Measurements from ENCODE around the gene ZNF516. TPM values are rescaled to one million over a fixed set of nuclear protein-coding genes. Genes with fewer than 3 reads are reported as not detected.

The ZNF516 gene
- total and polyA plus RNA-seq, 2 of the 13 experiments (the other 11 are each of a cell fraction or from before 2014, with no cell fraction given): 16.6 to 18.7 TPM

- TF ChIP-seq RNF219 (CRISPR knock-in tag; IDR thresholded peaks at IDR 0.05): no peak
- no peak for TF ChIP-seq ZNF572 (CRISPR knock-in tag; IDR thresholded peaks at IDR 0.05)
- no peak for TF ChIP-seq PBX3 (CRISPR knock-in tag; IDR thresholded peaks at IDR 0.05; ENCODE audit: borderline replicate concordance)
- TF ChIP-seq PTBP1 (IDR thresholded peaks at IDR 0.05; ENCODE audit: low read depth, low read length, poor library complexity, severe bottlenecking): no peak
- no peak for TF ChIP-seq HINFP (CRISPR knock-in tag; IDR thresholded peaks at IDR 0.05; ENCODE audit: low read depth)
- no peak for TF ChIP-seq ZBED4 (CRISPR knock-in tag; IDR thresholded peaks at IDR 0.05; ENCODE audit: borderline replicate concordance)
These were observed 51.3 kb downstream of the ZNF516 start (continued) for GRCh38 chr18:76443519-76444445.
